WI38 (cell line): ENCODE measurements around the gene TRMO.

Experiments used
- H3K4me3 ChIP-seq: 2 replicates; pipeline ENCODE4 v1.5.1; 2011; ENCODE audit warnings: low read depth, mild to moderate bottlenecking, control low read depth, low read length
- CTCF ChIP-seq: IDR thresholded peaks from 2 replicates; pipeline ENCODE4 v1.5.1; 2012; ENCODE audit warnings: low read depth, mild to moderate bottlenecking, control low read depth, low read length

TRMO gene

GRCh38 chr9:97868859-97869258 is 53.4 kb downstream of the TRMO start:
- no peak for TF ChIP-seq CTCF
- H3K4me3 ChIP-seq = no peak overlapping the region

- H3K4me3 ChIP-seq = no peak overlapping the region
- no peak for TF ChIP-seq CTCF
Measured at GRCh38 chr9:97866848-97867247, 55.5 kb downstream of the TRMO start.

GRCh38 chr9:97866300-97866699 is 56.0 kb downstream of the TRMO start:
- TF ChIP-seq CTCF = no peak
- no peak overlapping the region for H3K4me3 ChIP-seq

GRCh38 chr9:97864396-97864795 is 57.9 kb downstream of the TRMO start:
- no peak for TF ChIP-seq CTCF

GRCh38 chr9:97863314-97863713 is 59.0 kb downstream of the TRMO start:
- no peak overlapping the region for H3K4me3 ChIP-seq
- no peak for TF ChIP-seq CTCF

More at GRCh38 chr9:97864396-97864795, 57.9 kb downstream of the TRMO start:
- no peak overlapping the region for H3K4me3 ChIP-seq

- no peak overlapping the region for H3K4me3 ChIP-seq
- TF ChIP-seq CTCF = no peak
Measured at GRCh38 chr9:97861148-97861475, 61.2 kb downstream of the TRMO start.

- TF ChIP-seq CTCF = no peak
- H3K4me3 ChIP-seq = no peak overlapping the region
Measured at GRCh38 chr9:97860451-97861147, 61.7 kb downstream of the TRMO start.
